Osteoblast (primary cell): ENCODE measurements around the gene GALK1. TPM values are rescaled to one million over a fixed set of nuclear protein-coding genes. Genes with fewer than 3 reads are reported as not detected.

ENCODE experiments used
- DNase-seq: peaks from one replicate; pipeline ENCODE4 v3.0.0; 2011; ENCODE audit warnings: low spot score, mixed read lengths; ENCODE audit not compliant: insufficient read length; ENCODE audit errors: missing footprints
- H2AFZ ChIP-seq: 2 replicates; pipeline ENCODE4 v1.6.0; 2011; ENCODE audit warnings: mild to moderate bottlenecking, low read length
- H3K27ac ChIP-seq: 2 replicates; pipeline ENCODE4 v1.5.1; 2011; ENCODE audit warnings: mild to moderate bottlenecking, low read depth, low read length, moderate library complexity
- H3K27me3 ChIP-seq: 2 replicates; pipeline ENCODE4 v1.6.0; 2012; ENCODE audit warnings: mild to moderate bottlenecking, control low read depth, inconsistent platforms, low read length, moderate library complexity; ENCODE audit not compliant: insufficient read depth
- H3K36me3 ChIP-seq: 2 replicates; pipeline ENCODE4 v1.5.1; 2011; ENCODE audit warnings: mild to moderate bottlenecking, low read length, control low read depth, moderate library complexity; ENCODE audit not compliant: insufficient read depth
- H3K4me1 ChIP-seq: 2 replicates; pipeline ENCODE4 v1.5.1; 2011; ENCODE audit warnings: mild to moderate bottlenecking, low read length, control low read depth, moderate library complexity; ENCODE audit not compliant: insufficient read depth
- H3K4me2 ChIP-seq: 2 replicates; pipeline ENCODE4 v1.6.0; 2011; ENCODE audit warnings: mild to moderate bottlenecking, low read length; ENCODE audit not compliant: insufficient read depth
- H3K4me3 ChIP-seq: fragments of 200-600 bp; sonication (generic); 3 replicates; pipeline ENCODE4 v1.5.1; 2012; ENCODE audit warnings: mild to moderate bottlenecking, low read length, inconsistent platforms; ENCODE audit not compliant: insufficient read depth
- H3K79me2 ChIP-seq: 2 replicates; pipeline ENCODE4 v1.6.0; 2012; ENCODE audit warnings: mild to moderate bottlenecking, low read length, control low read depth, inconsistent platforms; ENCODE audit not compliant: insufficient read depth
- H3K9me3 ChIP-seq: 2 replicates; pipeline ENCODE4 v1.5.1; 2011; ENCODE audit warnings: low read depth, low read length, control low read depth
- H4K20me1 ChIP-seq: 2 replicates; pipeline ENCODE4 v1.6.0; 2012; ENCODE audit warnings: mild to moderate bottlenecking, low read length, control low read depth; ENCODE audit not compliant: insufficient read depth
- total RNA-seq: library from RNA; depleted of rRNA; stranded (reverse); fragments of >200 nt; gene quantifications from 2 replicates; pipeline ENCODE4 v1.2.3, GENCODE V29; 2012
- TF ChIP-seq, protein P1 (sequence below): IDR thresholded peaks from 2 replicates; pipeline ENCODE4 v1.5.1; 2011; ENCODE audit warnings: mild to moderate bottlenecking, low read depth, low read length, moderate library complexity; ENCODE audit errors: extremely low read depth

Gene GALK1
- total RNA-seq, 1 donor, result 25.3 TPM

DNA sequence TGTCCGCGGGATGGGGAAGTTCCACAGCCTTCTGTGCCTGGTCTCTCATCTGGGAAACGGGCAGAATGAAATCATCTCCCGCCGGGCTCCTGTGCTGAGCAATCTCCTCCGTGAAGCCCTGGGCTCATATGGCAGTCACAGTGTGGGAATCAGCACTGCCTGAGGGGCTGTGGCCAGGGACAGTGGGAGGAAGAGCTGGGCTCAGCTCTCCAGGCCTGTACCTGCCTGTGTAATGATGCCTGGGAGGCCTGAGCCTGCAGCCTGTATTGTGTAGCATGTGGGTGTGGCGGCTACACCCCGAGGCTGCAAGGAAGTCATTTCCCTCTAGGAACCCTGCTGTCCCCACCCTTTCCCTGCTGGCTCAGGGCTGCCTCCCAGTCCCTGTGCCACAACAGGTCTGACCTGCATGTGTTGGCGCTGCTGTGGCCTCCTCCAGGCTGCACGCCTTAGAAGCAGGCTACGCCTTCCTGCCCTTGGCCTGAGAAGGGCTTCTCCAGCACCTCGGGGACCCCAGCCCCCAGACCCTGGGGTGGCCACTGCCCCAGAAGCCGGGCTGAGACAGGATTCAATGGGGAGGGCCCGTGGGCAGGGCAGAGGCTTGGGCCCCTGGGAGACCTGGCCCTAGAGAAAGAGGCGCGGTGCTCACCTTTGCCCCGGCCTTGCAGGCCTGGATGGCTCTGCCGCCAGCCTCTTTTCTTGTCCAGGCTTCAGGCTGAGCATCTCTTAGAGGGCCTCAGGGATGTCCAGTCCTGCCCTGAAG, 41.6 kb downstream of the GALK1 start:
- Histone ChIP-seq H3K79me2 (no peaks in the 10 kb centered on the region), H3K27ac (no peak overlapping the region), H3K4me2 (no peak overlapping the region), H3K36me3 (no peaks in the 10 kb centered on the region), H3K4me1 (no peaks in the 10 kb centered on the region), H3K9me3 (no peaks in the 10 kb centered on the region), H2AFZ (no peak overlapping the region), H3K4me3 (no peak overlapping the region), H4K20me1 (no peaks in the 10 kb centered on the region), H3K27me3 (peaks cover 36% of the 10 kb centered on the region)
- TF ChIP-seq, protein P1, sequence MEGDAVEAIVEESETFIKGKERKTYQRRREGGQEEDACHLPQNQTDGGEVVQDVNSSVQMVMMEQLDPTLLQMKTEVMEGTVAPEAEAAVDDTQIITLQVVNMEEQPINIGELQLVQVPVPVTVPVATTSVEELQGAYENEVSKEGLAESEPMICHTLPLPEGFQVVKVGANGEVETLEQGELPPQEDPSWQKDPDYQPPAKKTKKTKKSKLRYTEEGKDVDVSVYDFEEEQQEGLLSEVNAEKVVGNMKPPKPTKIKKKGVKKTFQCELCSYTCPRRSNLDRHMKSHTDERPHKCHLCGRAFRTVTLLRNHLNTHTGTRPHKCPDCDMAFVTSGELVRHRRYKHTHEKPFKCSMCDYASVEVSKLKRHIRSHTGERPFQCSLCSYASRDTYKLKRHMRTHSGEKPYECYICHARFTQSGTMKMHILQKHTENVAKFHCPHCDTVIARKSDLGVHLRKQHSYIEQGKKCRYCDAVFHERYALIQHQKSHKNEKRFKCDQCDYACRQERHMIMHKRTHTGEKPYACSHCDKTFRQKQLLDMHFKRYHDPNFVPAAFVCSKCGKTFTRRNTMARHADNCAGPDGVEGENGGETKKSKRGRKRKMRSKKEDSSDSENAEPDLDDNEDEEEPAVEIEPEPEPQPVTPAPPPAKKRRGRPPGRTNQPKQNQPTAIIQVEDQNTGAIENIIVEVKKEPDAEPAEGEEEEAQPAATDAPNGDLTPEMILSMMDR, result no peak
- peak; percentile 84 for DNase-seq

GRCh38 chr17:75722542-75723095, 42.4 kb downstream of the GALK1 start:
- TF ChIP-seq, protein P1, result no peak
- Histone ChIP-seq H4K20me1 (no peaks in the 10 kb centered on the region), H3K4me3 (no peak overlapping the region), H3K27me3 (peaks cover 32% of the 10 kb centered on the region), H3K27ac (no peak overlapping the region), H3K9me3 (no peaks in the 10 kb centered on the region), H3K4me1 (no peaks in the 10 kb centered on the region), H3K4me2 (no peak overlapping the region), H3K79me2 (no peaks in the 10 kb centered on the region), H2AFZ (no peak overlapping the region), H3K36me3 (no peaks in the 10 kb centered on the region)
- DNase-seq, result no peak

DNA sequence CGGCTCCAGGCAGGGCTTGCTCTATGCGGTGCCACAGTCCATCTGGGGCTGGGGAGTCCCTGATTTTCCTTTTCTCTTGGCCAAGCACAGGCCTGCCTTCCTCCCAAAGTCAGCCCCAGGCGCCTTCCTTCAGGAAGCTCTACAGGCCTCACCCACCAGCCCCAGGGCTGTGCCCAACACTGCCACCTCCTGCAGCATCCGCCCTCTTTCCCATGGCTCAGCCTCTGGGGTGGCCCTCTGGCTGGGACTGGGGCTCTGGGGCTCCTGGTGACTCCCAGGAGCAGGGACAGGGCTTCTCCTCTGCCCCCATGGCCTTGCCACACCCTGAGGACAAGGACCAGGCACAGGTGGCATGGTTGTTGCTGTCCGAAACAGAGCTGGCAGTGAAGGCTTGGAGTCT, 42.9 kb downstream of the GALK1 start:
- H3K4me1 ChIP-seq, result no peaks in the 10 kb centered on the region
- TF ChIP-seq, protein P1, result no peak

DNA sequence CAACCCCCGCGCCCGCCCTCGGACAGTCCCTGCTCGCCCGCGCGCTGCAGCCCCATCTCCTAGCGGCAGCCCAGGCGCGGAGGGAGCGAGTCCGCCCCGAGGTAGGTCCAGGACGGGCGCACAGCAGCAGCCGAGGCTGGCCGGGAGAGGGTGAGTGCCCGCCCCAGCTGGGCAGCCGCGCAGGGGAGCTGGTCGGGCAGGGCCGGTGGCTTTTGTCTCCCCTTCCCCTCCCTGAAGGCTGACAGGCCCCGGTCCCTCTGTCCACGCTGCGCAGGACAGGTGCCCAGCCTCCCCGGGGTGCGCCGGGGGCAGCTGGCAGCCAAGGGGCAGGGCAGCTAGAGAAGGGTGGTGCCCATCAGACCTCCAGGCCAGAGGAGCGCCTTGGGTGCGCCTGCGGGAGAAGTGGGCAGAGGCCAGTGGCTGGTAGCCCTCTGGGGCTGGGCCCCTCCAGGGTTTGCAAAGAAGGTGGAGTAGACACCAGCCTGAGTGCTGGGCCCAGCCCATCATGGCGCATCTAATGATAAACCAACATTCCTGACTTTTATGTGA, 43.5 kb downstream of the GALK1 start:
- Histone ChIP-seq H3K4me2 (no peak overlapping the region), H3K27me3 (peaks cover 32% of the 10 kb centered on the region), H3K27ac (no peak overlapping the region), H3K9me3 (no peaks in the 10 kb centered on the region), H3K4me1 (no peaks in the 10 kb centered on the region), H4K20me1 (no peaks in the 10 kb centered on the region), H2AFZ (no peak overlapping the region), H3K79me2 (no peaks in the 10 kb centered on the region), H3K36me3 (no peaks in the 10 kb centered on the region), H3K4me3 (no peak overlapping the region)
- DNase-seq, result peak; percentile 90
- TF ChIP-seq, protein P1, result no peak

More for the DNA sequence above, 42.9 kb downstream of the GALK1 start:
- DNase-seq, result peak; percentile 80
- no peaks in the 10 kb centered on the region for H3K79me2 ChIP-seq
- peaks cover 32% of the 10 kb centered on the region for H3K27me3 ChIP-seq
- H4K20me1 ChIP-seq, result no peaks in the 10 kb centered on the region
- no peaks in the 10 kb centered on the region for H3K9me3 ChIP-seq
- no peak overlapping the region for H3K27ac ChIP-seq
- no peak overlapping the region for H3K4me3 ChIP-seq
- H3K4me2 ChIP-seq, result no peak overlapping the region
- H3K36me3 ChIP-seq, result no peaks in the 10 kb centered on the region
- no peak overlapping the region for H2AFZ ChIP-seq
